ENCODE results near the gene HK2.

- TF ChIP-seq CTCF (IDR thresholded peaks at IDR 0.05; ENCODE audit: insufficient read depth, low read length): no peak
- no peak for TF ChIP-seq REST (IDR thresholded peaks at IDR 0.05; ENCODE audit: insufficient replicate concordance, low read depth)
- no peak for TF ChIP-seq POLR2AphosphoS5 (IDR thresholded peaks at IDR 0.05; ENCODE audit: low read depth)
These were observed 10.8 kb downstream of the HK2 start for GRCh38 chr2:74844752-74845151.
